HG02973 (cell line): ENCODE measurements around the gene ABCA13.

Experiments used
- ATAC-seq: cut with Tn5 transposase; IDR thresholded peaks from one replicate; pipeline ENCODE4 v1.9.1; 2021; ENCODE audit warnings: moderate library complexity; ENCODE audit not compliant: unreplicated experiment

Gene ABCA13

GRCh38 chr7:48426331-48426965, 255.2 kb downstream of the ABCA13 start:
- ATAC-seq = no peak

GRCh38 chr7:48426966-48427555, 255.8 kb downstream of the ABCA13 start:
- no peak for ATAC-seq

GRCh38 chr7:48427671-48428070, 256.4 kb downstream of the ABCA13 start:
- ATAC-seq = no peak

GRCh38 chr7:48428091-48428684, 256.9 kb downstream of the ABCA13 start:
- no peak for ATAC-seq

- ATAC-seq = no peak
These were observed 257.9 kb downstream of the ABCA13 start for GRCh38 chr7:48429117-48429516.

- no peak for ATAC-seq
These were observed 266.9 kb downstream of the ABCA13 start for GRCh38 chr7:48438206-48438605.

GRCh38 chr7:48441848-48442492, 270.7 kb downstream of the ABCA13 start:
- no peak for ATAC-seq

- no peak for ATAC-seq
These were observed 271.8 kb downstream of the ABCA13 start for GRCh38 chr7:48443051-48443450.

GRCh38 chr7:48446721-48447120, 275.5 kb downstream of the ABCA13 start:
- ATAC-seq = no peak

GRCh38 chr7:48452218-48452617, 281.0 kb downstream of the ABCA13 start:
- no peak for ATAC-seq

- ATAC-seq = no peak
These were observed 283.5 kb downstream of the ABCA13 start for GRCh38 chr7:48454750-48455192.

- no peak for ATAC-seq
These were observed 284.1 kb downstream of the ABCA13 start for GRCh38 chr7:48455363-48455762.

- ATAC-seq = no peak
These were observed 287.7 kb downstream of the ABCA13 start for GRCh38 chr7:48458701-48459524.

GRCh38 chr7:48466713-48467112, 295.5 kb downstream of the ABCA13 start:
- ATAC-seq = no peak

- ATAC-seq = no peak
These were observed 299.9 kb downstream of the ABCA13 start for GRCh38 chr7:48471196-48471595.

- no peak for ATAC-seq
These were observed 301.4 kb downstream of the ABCA13 start for GRCh38 chr7:48472640-48473039.

- no peak for ATAC-seq
These were observed 302.1 kb downstream of the ABCA13 start for GRCh38 chr7:48473205-48473865.

GRCh38 chr7:48481235-48481634, 310.0 kb downstream of the ABCA13 start:
- ATAC-seq = no peak

GRCh38 chr7:48497521-48497920, 326.3 kb downstream of the ABCA13 start:
- ATAC-seq = no peak

GRCh38 chr7:48502021-48502420, 330.8 kb downstream of the ABCA13 start:
- no peak for ATAC-seq

- no peak for ATAC-seq
These were observed 333.8 kb downstream of the ABCA13 start for GRCh38 chr7:48505051-48505450.
